H54 (cell line): Measurements from ENCODE around the gene ADAMTS2.

ENCODE experiments used
- DNase-seq: peaks from one replicate; pipeline ENCODE4 v3.0.0; 2011; ENCODE audit warnings: low spot score, mixed read lengths; ENCODE audit not compliant: insufficient read length
- FAIRE-seq: peaks from 3 replicates; lab custom pipeline; 2011; peaks lifted over from hg19 to GRCh38; lab: Jason Lieb, UNC
- POLR2A ChIP-seq: IDR thresholded peaks from 2 replicates; pipeline ENCODE4 v1.6.1; 2011; ENCODE audit warnings: low read depth, mild to moderate bottlenecking, low read length

Gene ADAMTS2

DNA sequence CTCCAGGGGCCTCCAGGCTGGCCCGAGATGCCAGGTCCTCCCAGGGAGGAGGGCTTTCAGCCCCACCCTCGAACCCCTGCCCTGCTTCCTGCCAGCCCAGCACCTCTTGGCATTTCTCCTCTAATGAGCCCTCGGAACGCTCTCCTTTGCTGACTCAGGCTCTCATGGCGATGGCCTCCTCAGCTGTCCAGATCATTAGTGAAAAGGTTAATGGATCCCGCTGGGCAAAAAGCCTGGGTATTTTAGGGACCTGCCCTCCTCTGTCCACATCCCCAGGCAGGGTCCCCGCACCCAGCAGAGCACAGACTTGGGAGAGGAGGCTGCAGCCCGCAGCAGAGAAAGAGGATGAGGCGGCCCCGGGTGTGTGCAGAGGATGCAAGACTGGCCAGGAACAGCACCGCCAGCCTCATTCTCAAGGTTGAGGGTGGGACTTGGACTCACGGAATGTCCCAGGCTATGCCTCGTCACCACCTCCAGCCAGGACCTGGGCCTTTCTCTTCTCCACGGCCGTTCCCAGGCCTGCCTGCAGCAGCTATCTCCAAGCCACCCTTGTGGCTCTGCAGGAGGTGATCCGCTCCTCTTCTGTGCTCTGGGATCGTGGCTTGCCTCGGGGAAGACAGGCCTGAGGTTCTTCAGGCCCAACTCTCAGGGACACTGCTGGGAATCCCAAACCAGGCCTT lies 23.0 kb upstream of the ADAMTS2 start:
- TF ChIP-seq POLR2A, result no peak
- FAIRE-seq, result no peak
- no peak for DNase-seq

DNA sequence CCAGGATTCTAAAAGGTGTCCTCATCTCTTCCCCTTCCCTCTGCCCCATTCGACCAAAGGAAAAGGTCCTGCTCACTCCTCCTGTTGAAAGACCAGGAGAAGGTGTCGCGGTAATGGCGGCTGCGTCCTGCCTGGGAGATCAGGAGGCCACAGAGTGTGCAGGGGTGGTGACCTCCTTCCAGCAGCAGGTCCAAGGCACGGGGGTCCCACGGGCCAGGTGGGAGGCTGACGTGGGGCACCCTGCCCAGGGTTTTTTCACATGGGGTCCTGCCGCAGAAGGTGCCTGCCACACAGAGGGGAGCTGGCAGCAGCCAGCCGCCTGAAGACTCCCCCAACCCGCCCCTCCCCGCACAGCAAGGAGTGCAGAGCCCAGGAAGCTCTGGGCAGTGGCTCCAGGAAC lies 22.2 kb upstream of the ADAMTS2 start:
- FAIRE-seq, result no peak
- DNase-seq, result no peak
- no peak for TF ChIP-seq POLR2A

DNA sequence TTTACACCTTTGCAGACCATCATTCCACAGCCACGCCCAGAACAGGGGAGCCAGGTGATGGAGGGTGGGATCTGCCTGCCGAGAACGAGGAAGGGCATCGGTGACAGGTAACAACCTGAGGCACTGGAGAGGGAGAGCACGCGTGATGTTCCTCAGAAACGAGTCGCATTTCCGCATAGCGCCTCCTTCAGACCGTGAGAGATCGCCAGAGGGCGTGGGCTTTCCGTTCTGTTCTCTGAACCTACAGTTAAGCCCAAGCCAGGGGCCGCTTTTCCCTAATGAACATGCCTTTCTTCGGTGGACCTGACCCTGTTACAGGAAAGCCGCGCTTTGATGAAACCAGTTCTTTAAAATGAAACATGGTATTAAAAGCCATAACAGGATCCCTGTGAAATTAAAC lies 17.1 kb upstream of the ADAMTS2 start:
- TF ChIP-seq POLR2A, result no peak
- FAIRE-seq, result no peak
- DNase-seq, result no peak

DNA sequence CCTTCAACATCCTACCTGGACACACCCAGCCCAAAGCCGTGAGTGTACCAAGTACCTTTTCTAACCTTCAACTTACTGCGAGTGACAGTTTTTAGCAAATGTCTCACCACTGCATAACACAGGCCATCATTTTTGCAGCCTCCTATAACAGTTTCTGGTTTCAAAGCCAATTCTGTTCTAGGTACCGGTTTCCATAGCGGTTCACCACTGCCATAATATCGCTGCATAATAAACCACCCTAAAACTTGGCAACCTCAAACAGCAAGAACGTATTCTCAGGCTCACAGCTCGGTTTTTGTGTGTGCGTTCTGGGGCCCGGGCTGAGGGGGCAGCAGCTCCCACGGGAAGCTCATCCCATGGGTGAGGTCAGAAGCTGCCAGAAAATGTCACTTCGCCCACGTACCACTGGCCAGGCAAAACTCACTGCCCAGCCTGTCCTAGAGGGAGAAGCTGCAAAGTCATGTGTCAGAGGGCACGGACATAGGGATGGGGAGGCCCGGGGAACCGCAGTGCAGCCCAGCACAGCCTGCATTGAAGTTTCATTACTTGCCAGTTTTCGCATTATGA lies 15.9 kb upstream of the ADAMTS2 start:
- FAIRE-seq (no peak), DNase-seq (no peak)
- no peak for TF ChIP-seq POLR2A

DNA sequence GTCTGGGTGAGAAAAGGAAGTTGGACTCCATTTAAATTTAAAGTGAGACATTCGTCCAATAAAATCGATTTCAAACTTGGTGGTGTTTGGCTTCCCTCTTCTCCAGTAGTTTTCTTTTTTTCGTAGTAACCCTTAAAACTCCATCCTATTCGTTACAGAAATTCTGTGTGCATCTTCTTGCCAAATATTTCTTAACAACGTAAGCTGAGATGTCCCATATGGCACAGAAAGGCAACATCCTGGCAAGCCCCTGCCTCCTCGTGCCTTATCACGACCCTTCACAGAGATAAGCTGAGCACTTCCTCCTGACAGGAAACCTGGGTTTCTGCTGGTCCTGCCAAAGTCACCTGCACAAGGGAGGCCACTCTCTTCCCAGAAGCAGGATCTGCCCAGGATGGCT lies 11.8 kb upstream of the ADAMTS2 start:
- no peak for FAIRE-seq
- TF ChIP-seq POLR2A, result no peak
- no peak for DNase-seq

DNA sequence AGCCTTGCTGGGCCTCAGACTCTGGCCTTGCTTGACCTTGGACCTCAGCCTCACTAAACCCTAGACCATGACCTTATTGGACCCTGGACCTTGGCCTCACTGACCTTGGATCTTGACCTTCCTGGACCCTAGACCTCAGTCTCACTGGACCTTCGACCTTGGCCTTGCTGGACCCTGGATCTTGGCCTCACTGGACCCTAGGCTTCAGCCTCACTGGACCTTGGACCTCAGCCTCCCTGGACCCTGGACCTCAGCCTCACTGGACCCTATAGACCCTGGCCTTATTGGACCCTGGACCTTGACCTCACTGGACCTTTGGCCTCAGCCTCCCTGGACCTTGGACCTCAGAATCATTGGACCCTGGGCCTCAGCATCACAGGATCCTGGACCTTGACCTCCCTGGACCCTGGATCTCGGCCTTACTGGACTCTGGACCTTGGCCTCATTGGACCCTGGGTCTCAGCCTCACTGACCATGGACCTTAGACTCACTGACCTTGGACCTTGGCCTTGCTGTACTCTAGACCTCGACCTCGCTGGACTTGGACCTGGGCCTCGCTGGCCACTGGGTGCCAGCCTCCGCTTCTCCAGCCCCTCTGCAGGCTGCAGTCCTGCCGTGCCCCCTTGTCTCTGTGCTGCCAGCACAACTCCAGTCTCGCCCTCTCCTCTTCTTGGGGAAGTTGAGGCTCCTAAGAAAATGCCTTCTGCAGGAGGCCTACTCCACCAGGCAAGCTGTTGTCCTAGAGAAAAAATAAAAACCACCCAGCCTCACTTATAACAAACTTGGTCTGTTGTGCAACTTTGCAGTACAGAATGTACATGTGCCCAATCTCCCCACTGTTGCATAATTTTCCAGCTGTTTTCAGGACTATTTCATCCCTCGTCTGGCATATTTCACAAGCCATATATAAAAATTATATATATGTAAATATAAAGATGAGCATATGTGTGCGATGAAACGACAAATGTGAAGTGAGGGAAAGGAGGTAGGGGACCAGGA lies 11.0 kb upstream of the ADAMTS2 start:
- DNase-seq, result no peak
- no peak for FAIRE-seq
- TF ChIP-seq POLR2A, result no peak

DNA sequence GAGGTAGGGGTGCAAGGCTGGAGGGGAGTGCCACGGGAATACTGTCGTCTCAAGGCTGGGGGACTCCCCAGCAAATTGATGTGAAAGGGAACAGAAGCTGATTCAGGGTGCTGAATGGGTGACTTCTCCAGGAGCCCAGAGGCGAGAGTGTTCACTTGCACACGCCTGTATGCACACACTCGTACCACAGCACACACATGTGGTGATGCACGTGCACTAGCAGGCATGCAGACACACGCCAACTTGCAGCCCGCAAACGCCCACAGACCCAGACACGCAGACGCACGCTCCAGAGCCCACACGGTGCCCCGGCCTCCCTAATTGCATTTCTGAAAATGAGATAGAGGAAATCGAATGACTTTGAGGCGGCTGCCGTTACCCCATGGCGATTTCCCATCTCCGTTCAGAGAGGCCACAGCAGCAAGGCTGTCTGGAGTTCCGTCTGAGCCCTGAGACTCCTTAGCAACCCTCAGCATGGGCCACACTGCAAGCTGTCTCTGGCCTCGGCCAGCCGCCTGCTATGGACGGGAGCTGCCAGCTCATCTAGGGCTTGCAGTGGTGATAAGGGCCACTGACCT lies 9.1 kb upstream of the ADAMTS2 start:
- no peak for FAIRE-seq
- DNase-seq, result no peak
- no peak for TF ChIP-seq POLR2A

DNA sequence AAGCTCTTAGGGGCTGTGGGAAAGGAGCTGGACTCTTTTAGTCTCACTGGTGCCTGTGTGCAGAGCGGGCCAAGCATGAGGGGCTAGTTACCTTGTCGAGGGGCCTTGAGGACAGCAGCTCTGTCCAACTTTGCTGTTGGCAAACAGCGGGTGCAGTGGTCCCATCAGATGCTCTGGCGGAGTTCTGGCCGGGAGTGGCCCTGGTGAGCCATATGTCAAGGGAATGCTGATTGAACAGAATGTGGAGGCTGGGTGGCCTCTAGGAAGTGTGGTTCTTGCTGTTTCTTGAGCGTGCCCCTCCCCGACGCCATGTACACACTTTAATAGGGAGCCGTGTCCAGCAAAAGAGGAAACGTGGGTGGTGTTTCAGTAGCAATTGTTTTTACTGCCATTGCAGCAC lies 3.6 kb upstream of the ADAMTS2 start:
- DNase-seq (no peak), FAIRE-seq (no peak)
- no peak for TF ChIP-seq POLR2A

DNA sequence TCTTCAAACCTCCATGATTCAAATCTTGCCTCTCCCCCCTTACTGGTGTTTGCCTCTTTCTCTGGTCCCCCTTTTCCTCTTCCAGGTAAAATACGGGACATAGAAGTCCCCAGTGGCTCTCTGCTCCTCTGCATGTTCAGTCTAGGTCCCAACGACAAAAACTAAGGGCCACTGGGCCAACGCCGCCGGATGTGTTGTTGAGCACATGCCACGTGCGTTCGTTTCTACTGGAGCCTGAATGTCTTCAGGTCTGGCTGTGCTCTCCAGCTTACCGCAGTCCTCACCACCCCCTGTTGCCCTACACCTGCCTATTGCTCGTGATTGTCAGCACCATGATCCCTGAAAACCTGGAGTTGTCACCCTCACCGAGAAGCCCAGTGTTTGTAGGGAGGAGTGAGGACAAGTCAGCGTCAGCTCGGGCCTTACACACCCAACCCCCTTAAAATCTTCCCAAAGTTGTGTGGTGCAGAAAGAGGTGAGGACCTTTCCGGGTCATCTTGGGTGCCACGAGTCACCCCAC lies 2.8 kb upstream of the ADAMTS2 start:
- TF ChIP-seq POLR2A, result no peak
- no peak for FAIRE-seq
- DNase-seq, result no peak

DNA sequence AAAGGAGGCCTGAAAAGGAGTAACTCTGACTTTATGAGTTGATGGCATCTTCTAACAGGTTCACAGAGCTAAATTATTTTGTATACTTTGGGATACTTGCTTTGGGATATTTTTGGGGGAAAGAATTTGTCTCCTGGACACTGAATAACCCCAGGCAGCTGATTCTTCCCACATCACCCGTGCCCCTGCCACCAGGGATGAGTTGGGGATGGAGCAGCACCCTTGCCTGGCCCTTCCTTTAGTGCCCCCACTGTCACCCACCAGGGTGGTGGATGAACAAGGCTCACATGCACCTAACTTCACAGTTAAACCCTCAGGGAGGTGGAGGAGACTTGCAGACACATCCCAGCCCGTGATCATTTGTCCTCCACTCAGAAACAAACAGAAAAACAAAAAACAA lies 2.3 kb upstream of the ADAMTS2 start:
- DNase-seq (no peak), FAIRE-seq (no peak)
- no peak for TF ChIP-seq POLR2A

DNA sequence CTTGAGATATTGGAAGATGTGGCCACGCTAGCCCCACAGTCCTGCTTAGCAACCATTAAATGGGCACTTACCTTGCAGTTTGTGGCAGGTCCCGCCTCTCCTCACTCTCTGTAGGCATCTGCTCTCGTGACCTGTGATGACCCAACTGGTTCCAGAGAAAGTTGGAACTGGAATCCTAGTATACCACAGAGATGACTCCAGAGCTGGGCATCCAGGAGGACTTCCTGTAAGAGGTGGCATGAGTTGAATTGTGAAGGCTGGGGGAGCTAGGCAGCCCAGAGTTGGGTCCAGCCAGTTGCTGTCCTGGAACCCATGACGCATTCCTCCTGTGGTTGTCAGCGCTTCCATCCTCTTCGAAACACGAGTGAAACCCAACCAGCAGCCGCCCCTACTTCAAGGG lies 1.6 kb upstream of the ADAMTS2 start:
- no peak for DNase-seq
- no peak for TF ChIP-seq POLR2A
- no peak for FAIRE-seq

DNA sequence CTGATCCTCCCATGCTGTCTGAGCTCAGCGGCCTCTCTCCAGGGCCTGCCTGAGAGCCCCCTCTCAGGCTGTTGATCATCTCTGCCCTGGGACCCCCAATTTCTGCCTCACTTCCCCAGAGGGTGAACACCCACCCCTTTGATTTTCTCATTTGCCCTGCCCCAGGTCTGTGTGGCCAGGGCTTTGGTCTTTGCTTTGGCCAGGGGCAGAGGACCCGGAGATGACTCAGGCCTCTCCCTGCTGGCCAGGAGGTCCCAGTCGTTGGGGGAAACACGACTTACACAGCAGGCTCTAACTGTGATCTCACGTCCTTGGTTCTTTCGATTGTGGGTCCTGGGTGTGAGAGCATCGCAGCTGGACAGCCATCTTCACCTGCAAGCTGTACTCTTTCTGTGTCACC lies 1.1 kb upstream of the ADAMTS2 start:
- no peak for DNase-seq
- no peak for TF ChIP-seq POLR2A
- FAIRE-seq, result no peak

DNA sequence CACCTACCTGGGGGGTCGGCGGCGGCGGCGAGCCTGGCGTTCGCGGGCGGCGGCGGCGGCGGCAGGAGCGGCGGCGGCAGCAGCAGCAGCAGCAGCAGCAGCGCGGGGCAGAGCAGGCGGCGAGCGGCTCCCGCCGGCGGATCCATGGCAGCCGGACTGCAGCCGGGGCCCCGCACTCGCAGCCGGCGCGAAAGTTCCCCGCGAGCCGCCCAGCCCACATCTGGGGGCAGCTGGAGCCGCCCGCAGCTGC lies 153 bp downstream of the ADAMTS2 start:
- FAIRE-seq (no peak), DNase-seq (no peak)
- no peak for TF ChIP-seq POLR2A
